HG03095 (cell line): Measurements from ENCODE around the gene CLDN6.
"Not testable (repeated sequence)": the region's sequence is repeated elsewhere in the genome, so short reads cannot be mapped to it uniquely, and the experiment has no call there.

Experiments used
- ATAC-seq: cut with Tn5 transposase; IDR thresholded peaks from one replicate; pipeline ENCODE4 v1.9.1; 2021; ENCODE audit warnings: moderate library complexity; ENCODE audit not compliant: unreplicated experiment

The CLDN6 gene

DNA sequence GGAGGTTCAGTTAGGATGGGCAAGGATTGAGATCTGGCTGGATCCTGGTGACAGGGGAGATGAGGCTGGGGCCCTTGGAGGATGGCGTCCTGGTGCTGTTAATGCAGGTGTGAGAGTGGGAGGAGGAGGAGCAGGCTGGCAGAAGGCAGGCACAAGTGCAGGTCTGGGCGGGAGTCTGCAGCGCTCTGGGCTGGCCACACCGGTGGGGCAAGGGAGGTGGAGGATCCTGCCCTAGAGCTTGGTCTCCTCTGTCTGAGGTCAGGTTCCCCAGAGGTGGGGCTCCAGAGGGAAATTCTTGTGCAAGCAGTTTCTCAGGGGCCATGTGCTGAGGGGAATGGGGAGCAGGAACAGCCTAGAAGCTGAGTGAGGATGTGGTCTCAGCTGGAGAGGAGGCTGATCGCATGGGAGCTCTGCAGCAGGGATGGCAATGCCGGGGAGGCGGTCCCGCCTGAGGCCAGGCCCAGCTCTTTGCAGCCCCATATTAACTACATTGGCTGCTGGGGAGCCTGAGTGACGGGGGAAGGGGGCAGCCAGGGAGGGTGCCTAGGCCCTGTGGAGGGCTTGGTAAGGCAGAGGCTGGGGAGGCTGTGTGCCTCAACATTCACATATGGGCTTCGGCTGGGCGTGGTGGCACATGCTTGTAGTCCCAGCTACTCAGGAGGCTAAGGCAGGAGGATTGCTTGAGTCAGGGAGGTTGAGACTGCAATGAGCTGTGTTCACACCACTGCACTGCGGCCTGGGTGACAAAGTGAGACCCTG, 34.8 kb upstream of the CLDN6 start:
- not testable (repeated sequence) for ATAC-seq

DNA sequence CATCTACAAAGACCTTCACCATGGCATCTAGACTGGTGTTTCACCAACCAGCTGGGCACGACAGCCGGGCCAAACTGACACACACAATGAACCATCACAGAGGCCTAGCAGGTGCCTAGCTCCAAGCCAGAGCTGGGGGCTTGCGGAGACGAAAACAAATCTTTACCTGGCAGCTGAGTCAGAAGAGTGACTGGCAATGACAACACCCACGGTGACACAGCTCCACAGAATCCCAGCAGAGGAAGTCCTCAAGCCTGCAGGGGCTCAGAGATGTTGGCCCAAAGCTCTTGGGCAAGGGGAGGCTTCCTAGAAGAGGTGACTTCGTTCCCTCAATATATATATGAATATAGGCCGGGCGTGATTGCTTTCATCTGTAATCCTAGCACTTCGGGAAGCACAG, 33.5 kb upstream of the CLDN6 start:
- ATAC-seq, result no peak

DNA sequence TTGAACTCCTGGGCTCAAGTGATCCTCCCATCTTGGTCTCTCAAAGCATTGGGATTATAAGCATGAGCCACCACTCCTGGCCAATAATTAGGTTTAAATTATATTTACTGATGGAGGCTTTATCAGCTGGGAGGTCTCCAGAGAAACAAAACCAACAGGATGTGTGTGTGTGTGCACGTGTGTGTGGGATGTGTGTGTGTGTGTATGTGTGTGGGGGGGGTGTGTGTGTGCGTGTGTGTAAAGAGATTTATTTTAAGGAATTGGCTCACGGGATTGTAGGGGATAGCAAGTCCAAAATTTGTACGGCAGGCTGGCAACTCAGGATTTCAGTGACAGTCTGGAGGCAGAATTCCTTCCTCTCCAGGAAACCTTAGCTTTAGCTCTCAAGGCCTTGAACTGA, 33.0 kb upstream of the CLDN6 start:
- ATAC-seq, result no peak

DNA sequence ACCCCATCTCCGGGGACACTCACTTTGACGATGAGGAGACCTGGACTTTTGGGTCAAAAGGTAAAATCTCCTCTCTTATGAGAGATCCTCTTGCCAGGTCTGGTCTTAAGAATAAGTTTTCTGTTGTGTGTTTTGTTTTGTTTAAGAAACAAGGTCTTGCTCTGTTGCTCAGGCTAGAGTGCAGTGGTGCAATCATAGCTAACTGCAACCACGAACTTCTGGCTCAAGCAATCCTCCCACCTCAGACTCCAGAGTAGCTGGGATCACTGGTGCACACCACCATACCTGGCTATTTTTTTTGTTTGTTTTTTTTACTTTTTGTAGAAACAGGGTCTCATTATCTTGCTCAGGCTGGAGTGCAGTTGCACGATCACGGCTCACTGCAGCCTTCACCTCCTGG, 32.5 kb upstream of the CLDN6 start:
- ATAC-seq, result no peak

DNA sequence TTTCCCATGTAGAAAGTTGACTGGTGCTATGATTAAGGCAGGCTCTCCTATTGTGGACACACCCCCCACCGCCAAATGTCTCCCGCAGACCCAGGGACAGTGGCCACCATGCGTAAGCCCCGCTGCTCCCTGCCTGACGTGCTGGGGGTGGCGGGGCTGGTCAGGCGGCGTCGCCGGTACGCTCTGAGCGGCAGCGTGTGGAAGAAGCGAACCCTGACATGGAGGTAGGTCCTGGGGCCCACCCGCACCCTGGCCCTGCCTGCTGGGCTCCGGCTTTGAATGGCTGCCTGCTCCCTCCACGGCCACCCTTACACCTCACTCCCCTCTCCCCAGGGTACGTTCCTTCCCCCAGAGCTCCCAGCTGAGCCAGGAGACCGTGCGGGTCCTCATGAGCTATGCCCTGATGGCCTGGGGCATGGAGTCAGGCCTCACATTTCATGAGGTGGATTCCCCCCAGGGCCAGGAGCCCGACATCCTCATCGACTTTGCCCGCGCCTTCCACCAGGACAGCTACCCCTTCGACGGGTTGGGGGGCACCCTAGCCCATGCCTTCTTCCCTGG, 32.0 kb upstream of the CLDN6 start:
- no peak for ATAC-seq

DNA sequence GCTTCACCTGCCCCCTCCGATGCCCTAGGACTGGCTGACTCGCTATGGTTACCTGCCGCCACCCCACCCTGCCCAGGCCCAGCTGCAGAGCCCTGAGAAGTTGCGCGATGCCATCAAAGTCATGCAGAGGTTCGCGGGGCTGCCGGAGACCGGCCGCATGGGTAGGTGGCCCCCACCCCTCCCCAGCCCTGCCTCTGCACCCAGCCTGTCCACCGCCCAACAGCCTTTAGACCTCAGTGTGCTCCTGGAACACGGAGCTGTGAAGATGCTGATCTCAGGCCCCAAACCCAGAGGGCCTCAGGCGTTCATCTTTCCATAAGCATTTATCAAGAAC, 29.4 kb upstream of the CLDN6 start:
- no peak for ATAC-seq

DNA sequence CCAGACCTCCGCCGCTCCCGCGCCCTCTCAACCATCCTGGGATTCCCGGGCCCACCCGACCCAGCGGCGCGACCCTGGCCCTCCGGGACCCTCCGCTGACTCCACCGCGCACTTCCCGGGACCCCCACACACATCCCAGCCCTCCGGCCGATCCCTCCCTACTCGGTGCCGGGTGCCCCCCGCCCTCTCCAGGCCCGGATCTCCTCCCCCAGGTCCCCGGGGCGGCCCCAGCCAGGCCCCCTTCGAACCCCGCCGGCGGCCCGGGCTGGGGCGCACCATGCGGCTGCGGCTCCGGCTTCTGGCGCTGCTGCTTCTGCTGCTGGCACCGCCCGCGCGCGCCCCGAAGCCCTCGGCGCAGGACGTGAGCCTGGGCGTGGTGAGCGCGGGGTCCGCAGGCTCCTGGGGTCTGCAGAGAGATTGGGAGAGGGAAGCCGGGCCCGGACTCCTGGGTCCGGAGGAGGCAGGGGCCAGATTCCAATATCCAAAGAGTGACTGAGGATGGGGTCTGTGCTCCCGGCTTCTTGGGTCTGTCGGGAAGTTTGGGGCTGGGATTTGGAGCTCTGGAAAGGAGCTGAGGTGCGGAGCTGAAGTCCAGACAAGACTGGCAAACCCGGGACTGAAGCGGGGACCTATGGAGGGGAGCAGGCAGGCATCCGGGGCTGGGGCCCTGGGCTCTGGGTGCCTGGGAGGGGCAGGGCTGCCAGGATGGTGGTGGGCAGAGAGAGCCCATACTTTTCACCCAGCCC, 28.8 kb upstream of the CLDN6 start:
- ATAC-seq, result no peak

DNA sequence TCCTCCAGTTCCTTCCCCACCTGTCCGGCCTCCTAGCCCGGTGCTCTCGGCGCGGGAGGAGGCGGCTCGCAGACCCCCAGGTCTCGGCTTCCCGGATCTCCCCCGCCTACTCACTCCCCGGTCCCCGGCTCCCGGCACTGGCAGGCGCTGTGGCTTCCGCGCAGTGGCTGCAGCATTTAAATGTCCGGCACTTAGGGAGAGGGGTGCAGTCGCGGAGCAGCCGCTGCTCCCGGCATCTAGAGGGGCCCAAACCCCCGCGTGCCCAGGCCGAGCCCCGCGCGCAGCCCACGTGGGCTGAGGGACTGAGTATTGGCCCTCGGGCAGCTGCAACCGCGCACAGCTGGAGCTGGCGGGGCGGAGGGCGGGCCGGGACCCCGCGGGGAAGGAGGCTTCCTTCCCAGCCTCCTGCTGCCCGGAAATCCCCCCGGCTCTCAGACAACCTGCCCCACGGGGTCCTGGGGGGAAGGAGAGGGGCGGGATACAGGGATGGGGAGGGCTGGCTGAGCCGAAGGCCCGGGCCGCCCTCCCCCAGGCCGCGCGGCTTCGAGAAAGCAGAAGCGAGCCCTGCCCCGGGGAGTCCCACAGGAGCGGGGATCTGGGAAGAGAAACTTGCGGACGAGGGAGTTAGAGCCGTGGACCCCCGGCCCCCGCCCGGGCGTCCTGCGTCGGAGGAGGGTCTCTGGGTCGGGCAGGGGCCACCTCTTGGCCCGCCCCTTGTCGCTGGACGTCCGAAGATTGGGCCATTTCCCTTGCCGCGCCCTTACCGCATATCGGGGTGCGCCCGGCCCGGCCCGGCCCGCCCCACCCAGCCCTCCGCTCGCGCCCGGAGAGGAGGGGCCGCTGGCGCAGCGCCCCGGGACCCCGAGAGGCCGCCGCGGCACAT, 28.0 kb upstream of the CLDN6 start, which contains the start of gene MMP25:
Gene MMP25 (plus strand): TSS at position 804 of the 883 bp plus-strand sequence. CDS start 357 bp downstream, outside the sequence.
- ATAC-seq, result no peak

DNA sequence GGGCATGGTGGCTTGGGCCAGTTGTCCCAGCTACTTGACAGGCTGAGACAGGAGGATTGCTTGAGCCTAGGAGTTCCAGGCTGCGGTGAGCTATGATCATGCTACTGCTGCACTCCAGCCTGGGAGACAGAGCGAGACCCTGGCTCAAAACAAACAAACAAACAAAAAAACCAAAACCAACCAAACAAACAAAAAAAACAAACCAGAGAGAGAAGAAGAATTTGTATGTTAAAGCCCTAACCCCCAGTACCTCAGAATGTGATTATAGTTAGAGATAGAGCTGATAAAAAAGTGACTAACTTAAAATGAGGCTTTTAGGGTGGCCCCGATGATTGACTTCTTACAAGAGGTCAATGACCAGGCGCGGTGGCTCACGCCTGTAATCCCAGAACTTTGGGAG, 26.7 kb upstream of the CLDN6 start:
- ATAC-seq, result no peak

DNA sequence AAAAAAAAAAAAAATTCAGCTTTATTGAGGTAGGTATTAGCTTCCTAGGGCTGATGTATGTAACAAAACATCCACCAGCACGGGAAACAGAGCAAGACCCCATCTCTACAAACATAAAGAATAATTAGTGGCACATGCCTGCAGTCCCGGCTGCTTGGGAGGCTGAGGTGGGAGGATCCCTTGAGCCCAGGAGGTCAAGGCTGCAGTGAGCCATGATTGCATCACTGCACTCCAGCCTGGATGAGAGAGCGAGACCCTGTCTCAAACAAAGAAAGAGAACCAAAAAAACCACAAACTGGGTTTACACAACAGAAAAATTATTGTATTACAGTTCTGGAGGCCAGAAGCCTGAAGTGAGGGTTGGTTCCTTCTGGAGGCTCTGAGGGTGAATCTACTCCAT, 24.4 kb upstream of the CLDN6 start:
- no peak for ATAC-seq

DNA sequence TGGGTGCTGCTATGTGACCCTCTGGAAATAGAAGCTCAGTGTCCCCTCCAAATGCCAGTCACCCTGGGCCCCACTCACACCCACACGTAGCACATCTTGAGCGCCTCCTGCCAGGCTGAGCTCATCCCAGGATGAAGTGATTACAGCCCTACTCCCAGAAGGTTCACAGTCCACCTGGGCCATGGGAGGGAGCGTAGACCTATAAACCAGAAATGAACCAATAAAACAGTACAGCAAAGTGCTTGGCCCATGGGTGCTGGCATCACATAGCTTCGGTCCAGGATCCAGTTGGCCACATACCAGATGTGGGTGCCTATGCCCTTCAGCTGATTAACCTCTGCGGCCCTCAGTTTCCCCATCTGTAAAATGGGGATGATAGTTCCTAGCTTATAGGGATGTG, 20.9 kb upstream of the CLDN6 start:
- no peak for ATAC-seq

DNA sequence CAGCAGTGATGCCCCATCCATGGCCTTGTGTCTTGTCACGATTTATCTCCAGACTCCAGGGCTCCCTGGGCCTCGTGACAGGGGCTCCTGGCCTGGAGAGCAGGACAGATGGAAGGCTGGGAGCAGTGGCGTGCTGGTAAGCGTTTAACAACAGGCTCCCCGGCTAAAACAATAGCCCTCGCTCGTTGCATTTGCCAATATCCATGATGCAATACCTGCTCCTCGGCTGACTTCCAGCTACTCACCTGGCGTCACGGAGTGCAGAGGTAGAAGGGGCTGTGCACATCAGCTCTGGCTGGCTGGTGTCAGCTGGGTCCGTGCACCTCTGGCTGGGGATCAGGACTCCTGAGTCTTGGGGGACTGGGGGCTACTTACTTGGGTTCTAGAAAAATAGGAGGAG, 20.3 kb upstream of the CLDN6 start:
- no peak for ATAC-seq

DNA sequence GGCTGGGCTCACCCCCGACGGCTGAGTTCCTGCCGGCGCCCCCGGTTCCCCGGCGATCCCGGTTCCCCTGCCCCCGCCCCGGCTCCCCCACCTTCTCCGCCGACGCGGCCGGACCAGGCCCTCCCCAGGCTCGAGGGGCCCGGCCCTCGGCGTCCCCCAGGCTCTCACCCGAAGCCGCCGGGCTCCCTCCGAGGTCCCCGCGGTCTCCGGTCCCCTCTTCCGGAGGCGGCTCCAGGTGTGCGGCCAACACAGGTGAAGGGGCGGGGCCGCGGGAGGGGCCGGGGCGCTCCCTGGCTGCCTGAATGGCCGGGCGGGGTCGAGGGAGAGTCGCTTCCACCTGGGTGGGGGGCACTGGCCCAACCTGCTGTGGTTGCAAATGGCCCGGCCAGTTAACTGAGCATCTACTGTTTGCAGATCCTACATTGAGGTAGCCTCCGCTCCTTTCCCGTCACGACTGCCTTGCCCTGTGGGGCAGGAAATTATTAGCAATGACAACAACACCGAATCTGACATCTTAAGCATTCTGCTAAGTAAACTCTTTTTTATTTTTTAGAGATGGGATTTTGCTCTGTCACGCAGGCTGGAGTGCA, 18.8 kb upstream of the CLDN6 start, which contains the start of gene BICDL2:
Gene BICDL2 (minus strand): TSS at position 219 of the 590 bp plus-strand sequence. CDS start 1,448 bp downstream, outside the sequence.
- ATAC-seq, result no peak

DNA sequence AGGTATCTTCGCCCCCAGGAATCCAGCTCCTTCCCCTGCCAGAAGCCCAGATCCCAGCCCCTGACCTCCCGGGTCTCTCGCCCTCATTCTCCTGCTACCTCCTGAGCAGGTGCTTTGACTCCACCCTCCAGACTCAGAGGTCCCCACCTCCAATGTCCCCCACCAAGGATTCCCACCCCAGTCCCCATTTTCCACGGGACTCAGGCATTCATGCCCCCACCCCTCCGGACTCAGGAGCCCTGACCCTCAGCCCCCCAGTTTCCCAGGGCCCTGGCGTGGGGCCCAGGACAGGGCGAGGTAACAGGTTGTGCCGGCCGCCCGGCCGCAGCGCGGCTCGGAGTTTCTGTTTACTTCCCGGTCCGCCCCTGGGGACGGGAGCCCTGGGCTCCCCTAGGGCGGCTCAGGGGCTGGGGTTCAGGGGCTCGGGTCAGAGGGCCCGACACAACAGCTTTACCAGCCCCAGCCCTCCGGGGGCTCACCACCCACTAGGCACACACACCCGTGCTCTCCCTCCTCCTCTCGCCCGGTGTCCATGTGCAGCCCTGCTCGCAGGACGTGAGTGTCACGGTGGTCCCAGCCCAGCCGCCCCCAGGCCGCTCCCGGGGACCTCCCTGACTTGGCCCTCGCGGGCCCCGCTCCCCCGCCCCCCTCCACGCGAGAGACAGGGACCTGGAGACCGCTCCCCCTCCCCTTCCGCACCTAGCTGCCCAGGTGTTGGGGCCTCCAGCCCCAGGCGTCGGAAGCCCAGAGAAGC, 18.2 kb upstream of the CLDN6 start:
- ATAC-seq, result no peak

DNA sequence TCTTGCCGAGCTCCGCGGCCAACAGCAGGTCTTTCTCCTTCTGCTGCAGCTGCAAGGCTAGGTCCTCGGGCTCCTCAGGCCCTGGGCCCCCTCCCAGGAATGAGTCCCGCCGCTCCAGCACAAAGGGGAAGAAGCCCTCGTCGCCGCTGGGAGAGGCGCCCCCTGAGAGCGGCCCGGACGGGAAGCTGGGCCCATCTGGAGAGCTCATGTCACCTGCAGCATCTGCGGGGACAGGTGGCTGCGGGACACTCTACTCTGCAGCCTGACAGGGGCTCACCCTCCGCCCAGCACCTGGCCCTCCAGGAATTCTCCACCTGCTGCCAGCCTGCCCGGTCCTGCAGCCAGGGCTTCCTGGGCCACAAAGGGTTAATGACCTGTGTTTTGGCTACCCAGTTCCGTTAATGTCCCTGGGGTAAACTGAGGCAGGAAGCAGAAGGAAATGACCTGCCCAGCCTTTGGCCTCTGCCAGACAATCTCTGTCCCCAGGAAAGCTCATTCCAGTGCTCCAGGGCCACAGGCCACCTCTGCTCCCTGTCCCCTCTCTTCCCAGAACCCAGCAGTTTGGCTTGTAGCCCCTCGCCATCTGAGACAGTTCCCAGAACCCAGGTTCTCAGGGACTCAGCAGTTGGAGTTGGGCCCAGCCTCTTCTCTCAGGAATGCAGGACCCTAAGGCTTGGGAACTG, 17.4 kb upstream of the CLDN6 start:
- no peak for ATAC-seq

DNA sequence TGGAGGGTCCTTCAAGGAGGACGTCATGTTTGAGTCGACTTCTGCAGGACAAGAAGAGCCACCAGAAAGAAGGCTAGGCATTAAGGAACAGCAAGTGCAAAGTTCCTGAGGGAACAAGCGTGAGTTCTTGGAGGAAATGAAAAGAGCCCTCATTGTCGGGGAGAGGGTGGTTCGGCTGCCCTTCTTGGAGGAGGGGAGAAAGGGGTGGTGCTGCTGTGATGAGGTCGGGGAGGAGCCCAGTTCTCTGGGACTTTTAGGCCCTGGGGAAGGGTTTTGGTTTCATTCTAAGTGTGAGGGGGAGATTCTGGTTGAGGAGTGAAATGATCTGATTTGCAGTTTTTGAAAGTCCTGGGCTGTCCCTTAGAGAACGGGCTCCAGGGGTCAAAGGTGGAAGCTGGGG, 14.6 kb upstream of the CLDN6 start:
- no peak for ATAC-seq

DNA sequence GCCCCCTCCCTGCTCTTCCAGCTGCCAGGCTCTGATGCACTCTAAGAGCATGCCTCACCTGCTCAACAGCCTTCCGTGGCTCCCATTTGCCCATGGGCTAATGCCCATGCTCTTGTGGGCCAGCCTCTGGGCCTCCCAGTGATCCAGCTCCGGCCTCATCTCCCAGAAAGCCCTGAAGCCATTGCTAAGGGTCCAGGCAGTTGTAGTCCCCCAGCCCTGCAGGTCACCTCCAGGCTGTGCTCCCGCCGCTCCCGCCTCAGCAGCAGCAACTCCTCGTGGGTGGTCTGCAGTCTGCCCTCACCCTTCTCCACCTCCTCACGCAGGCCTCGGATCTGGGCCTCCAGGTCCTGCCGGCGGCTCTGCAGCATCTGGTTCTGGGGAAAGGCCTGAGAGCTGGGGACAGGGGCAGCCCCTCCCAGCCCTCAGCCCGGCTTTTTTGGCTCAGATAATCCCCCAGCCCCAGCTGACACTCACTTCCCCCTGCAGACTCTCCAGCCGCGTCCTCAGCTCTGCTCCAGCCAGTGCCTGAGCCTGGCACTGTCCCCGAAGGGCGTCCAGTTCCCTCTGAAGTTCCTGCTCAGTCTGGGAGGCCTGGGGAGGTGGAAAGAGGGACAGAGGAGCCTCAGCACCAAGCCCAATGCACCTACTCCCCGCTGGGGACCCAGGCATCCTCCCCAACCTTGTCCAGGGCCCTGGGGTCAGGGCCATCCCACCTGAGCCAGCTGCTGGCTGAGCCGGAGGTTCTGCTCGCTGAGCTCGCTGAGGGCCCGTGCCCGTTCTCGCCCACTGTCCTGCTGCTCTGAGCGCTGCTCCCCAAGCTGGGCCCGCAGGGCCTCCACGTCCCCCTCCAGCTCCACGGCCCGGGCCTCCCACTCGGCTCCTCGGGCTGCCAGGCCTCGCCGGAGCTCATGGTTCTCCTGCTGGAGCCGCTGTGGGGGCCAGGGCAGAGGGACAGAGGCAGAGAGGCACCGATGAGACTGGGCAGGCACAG, 12.5 kb upstream of the CLDN6 start:
- no peak for ATAC-seq

DNA sequence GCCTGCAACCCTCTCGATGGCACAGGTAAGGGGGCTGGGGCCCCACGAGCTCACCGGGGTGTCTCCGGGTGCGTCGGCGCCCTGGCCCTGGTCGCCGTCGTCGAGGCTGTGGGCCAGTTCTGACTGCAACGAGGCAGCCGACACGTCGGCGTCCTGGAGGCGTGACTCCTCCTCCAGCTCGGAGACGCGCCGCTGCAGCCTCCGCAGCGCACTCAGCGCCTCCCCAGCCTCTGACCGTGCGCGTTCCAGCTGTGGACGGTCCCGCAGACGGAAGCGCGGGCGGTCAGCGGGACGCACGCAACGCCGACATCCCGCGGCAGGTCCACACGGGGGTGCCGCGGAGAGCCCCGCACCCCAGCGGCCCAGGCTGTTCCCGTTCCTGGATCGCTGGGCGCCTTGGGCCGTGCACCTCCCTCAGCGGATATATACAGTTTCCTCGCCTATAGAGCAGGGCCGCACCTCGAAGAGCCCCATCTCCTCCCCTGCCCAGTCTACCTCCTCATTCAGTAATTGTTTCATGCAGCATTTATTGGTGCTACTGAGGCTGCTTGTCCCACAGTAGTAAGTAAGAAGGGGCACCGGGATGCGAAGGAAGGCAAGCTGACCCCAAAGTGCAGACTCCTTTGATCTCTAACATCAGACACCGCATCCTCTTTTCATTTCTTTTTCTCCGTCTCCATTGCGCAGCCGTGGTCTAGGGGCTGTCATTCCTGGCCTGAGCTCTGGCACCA, 11.7 kb upstream of the CLDN6 start:
- ATAC-seq, result no peak
